HG02981 (cell line): ENCODE data around the gene ANO1.

Source experiments
- ATAC-seq: cut with Tn5 transposase; IDR thresholded peaks from one replicate; pipeline ENCODE4 v1.9.1; 2021; ENCODE audit warnings: mild to moderate bottlenecking, moderate library complexity; ENCODE audit not compliant: unreplicated experiment

Gene ANO1

GRCh38 chr11:70158201-70158600 is 80.1 kb downstream of the ANO1 start:
- no peak for ATAC-seq

GRCh38 chr11:70158757-70159389 is 80.8 kb downstream of the ANO1 start:
- no peak for ATAC-seq

- ATAC-seq, result no peak
Measured at GRCh38 chr11:70159627-70160570, 81.8 kb downstream of the ANO1 start.

- no peak for ATAC-seq
Measured at GRCh38 chr11:70161043-70161625, 83.0 kb downstream of the ANO1 start.

GRCh38 chr11:70164705-70165104 is 86.6 kb downstream of the ANO1 start:
- no peak for ATAC-seq

- ATAC-seq, result no peak
Measured at GRCh38 chr11:70167120-70167519, 89.0 kb downstream of the ANO1 start.

GRCh38 chr11:70167723-70168404 is 89.7 kb downstream of the ANO1 start:
- no peak for ATAC-seq

- ATAC-seq, result no peak
Measured at GRCh38 chr11:70168405-70168754, 90.3 kb downstream of the ANO1 start.

GRCh38 chr11:70169127-70169526 is 91.0 kb downstream of the ANO1 start:
- ATAC-seq, result no peak

- ATAC-seq, result no peak
Measured at GRCh38 chr11:70169632-70170031, 91.5 kb downstream of the ANO1 start.

- ATAC-seq, result no peak
Measured at GRCh38 chr11:70170596-70171210, 92.6 kb downstream of the ANO1 start.

GRCh38 chr11:70173018-70173417 is 94.9 kb downstream of the ANO1 start:
- ATAC-seq, result no peak

- ATAC-seq, result no peak
Measured at GRCh38 chr11:70174547-70175235, 96.6 kb downstream of the ANO1 start.

GRCh38 chr11:70175236-70175698 is 97.2 kb downstream of the ANO1 start:
- no peak for ATAC-seq

GRCh38 chr11:70176940-70177689 is 99.0 kb downstream of the ANO1 start:
- no peak for ATAC-seq

GRCh38 chr11:70180906-70181305 is 102.8 kb downstream of the ANO1 start:
- no peak for ATAC-seq

GRCh38 chr11:70182266-70182665 is 104.1 kb downstream of the ANO1 start:
- no peak for ATAC-seq

- no peak for ATAC-seq
Measured at GRCh38 chr11:70183032-70183431, 104.9 kb downstream of the ANO1 start.

GRCh38 chr11:70183483-70184176 is 105.5 kb downstream of the ANO1 start:
- no peak for ATAC-seq
